ENCODE results near the gene HECW1. TPM values are rescaled to one million over a fixed set of nuclear protein-coding genes. Genes with fewer than 3 reads are reported as not detected.
"Not testable (repeated sequence)": the region's sequence is repeated elsewhere in the genome, so short reads cannot be mapped to it uniquely, and the experiment has no call there.

HECW1 gene
- polyA plus RNA-seq, 12 donors = 0.15 to 2.8 (median 0.25) TPM; not detected in 2

- no peak for DNase-seq
These were observed 465.1 kb downstream of the HECW1 start for GRCh38 chr7:43577485-43577951.

DNA sequence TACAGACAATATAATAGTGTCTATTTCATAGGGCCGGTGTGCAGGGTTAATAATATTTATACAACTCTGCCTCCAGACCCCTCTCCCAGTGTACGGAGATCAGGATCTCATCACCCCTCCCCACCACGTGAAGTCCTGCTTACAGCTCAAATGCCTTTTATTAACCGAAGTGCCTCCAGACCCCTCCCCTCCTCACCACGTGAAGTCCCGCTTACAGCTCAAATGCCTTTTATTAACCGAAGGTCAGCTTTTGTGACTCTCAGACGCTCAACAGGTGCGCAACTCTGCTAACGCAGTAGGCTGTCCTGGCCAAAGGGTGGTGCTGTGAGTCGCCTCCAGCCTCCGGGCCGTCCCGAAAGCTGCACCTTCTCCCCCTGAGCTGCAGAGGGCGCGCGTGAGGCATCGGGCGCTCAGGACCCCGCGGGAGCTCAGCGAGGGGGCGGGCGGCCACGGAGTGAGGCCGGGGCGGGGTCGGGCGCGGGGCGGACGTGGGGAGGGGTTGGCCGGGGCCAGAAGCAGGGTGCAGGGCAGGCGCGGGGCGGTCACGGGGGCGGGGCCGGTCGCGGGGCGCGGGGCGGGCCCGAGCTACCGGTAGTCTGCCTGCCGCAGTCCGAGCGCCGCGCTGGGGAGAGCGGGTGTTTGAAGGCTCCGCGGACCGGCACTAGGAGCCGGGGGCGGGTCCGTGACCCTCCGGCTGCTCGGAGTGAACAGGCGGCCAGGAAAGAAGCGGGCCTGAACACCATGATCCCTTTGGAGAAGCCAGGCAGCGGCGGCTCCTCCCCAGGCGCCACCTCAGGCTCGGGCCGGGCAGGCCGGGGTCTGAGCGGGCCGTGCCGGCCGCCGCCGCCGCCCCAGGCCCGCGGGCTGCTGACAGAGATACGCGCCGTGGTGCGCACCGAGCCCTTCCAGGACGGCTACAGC lies 470.3 kb downstream of the HECW1 start, which contains the start of gene STK17A:
Gene STK17A, plus strand, starts transcription at position 606 of the 921 bp plus-strand sequence. Its CDS starts 136 bp downstream, at position 742.
- DNase-seq = peak; percentile 93

GRCh38 chr7:43583424-43584194 lies 471.2 kb downstream of the HECW1 start:
- DNase-seq = peak; percentile 49

- peak; percentile 15 for DNase-seq
These were observed 471.7 kb downstream of the HECW1 start for GRCh38 chr7:43584195-43584586.

DNA sequence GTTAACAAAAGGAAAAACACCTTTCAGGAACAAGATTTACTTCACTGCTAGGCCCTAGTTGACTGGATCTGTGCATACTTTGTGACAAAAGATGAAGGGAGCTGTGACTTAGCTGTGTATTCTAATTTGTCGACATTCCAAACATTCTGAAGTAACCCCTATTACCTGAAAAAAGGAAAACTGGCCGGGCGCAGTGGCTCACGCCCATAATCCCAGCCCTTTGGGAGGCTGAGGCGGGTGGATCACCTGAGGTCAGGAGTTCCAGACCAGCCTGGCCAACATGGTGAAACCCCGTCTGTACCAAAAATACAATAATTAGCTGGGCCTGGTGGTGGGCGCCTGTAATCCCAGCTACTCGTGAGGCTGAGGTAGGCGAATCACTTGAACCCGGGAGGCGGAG lies 472.3 kb downstream of the HECW1 start:
- not testable (repeated sequence) for DNase-seq

- DNase-seq = no peak
These were observed 473.1 kb downstream of the HECW1 start for GRCh38 chr7:43585562-43585961.

- no peak for DNase-seq
These were observed 473.9 kb downstream of the HECW1 start for GRCh38 chr7:43586251-43586900.

GRCh38 chr7:43588477-43589132 lies 476.2 kb downstream of the HECW1 start:
- DNase-seq = no peak

GRCh38 chr7:43589133-43589478 lies 476.7 kb downstream of the HECW1 start:
- DNase-seq = no peak

DNA sequence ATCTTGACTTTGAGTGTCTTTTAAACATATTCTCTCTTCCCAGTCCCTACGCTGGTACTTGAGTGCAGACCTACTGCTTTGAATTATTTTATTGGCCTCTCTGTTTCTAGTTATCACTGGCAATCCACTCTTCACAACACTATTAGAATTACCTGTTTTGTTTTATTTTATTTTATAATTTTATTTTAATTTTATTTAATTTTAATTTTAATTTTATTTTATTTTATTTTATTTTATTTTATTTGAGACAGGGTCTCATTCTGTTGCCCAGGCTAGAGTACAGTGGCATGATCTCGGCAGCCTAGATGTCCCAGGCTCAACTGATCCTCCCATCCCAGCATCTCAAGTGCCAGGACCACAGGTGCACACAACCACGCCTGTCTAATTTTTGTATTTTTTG lies 477.3 kb downstream of the HECW1 start:
- no peak for DNase-seq

DNA sequence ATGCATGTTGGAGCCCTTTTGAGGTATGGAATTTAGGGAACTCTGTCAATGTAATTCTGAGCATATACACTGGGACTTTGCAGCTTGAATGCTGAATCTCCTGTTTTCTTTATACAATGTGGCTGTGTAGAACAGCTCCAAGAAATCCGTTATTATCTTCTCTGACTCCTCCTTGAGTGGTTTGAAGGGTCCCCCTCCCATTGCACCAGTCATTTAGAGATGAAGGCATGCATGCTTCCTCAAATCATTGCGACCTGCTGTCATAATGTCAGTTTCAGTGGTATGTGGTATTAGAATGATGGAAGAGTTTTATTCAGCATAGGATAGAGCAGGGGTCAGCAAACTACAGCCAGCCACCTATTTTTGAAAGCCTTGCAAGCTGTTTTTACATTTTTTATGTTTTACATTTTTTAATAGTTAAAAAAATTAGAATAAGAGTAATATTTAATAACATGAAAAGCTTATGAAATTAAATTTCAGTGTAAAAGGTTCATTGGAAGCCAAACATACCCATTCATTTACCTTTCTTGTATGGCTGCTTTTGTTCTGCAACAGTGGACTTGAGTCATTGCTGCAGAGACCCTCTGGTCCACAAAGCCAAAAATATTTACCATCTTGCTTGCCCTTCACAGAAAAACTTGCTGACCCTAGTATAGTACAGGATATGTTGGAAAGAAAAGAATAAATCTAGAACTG lies 478.6 kb downstream of the HECW1 start:
- no peak for DNase-seq

DNA sequence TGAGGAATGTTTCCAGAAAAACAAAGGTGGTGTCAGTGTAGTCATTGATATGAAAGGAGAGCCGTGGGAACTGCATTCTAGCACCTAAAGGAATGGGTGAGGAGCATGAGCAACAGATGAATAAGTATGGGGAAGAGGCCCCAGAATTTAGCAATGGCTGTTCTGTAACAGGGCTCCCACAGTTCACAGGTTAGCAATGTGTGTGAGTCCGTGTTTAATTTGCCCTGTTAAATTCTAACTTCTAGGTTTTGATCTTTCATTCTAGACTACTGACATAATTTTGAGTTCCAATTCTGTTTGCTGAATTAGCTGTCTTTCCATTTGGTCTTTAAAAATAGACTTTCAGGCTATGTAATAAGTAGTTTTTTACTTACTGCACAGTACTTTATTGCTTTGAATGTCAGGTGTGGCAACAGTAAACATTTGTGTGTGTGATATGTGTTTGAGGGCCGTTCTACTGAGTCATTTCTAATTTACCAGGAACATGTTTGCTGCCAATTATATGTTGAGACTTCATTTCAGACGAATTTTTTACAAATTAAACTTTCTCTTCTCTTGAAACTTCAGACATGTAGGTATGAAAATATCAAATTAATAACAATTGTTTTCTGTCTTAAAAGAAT lies 479.2 kb downstream of the HECW1 start:
- DNase-seq = no peak

DNA sequence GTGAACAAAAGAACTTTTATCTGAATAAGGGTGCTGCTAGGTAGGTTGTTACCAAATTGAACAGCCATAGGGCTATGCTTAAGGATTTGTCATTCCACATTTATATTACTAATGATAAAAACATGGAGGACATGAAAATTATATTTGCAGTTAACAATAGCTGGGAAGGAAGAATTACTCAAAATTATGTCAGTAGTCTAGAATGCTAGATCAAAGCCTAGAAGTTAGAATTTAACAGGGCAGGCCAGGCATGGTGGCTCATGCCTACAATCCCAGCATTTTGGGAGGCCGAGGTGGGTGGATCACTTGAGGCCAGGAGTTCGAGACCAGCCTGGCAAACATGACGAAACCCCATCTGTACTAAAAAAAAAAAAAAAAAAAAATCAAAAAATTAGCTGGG lies 479.9 kb downstream of the HECW1 start:
- DNase-seq = no peak

DNA sequence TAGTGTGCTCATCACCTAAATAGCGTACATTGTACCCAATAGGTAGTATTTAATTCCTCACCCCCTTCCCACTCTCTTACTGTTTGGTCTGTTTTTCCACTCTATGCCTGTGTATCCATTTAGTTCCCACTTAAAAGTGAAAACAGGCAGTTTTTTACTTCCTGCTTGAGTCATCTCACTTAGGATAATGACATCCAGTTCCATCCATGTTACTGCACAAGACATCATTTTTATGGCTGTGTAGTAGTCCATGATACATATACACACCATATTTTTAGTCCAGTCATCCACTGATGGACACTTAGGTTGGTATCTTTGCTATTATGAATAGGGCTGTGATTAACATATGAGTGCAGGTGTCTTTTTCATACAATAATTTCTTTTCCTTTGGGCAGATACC lies 480.6 kb downstream of the HECW1 start:
- DNase-seq = no peak

GRCh38 chr7:43594020-43594419 lies 481.6 kb downstream of the HECW1 start:
- DNase-seq = no peak

GRCh38 chr7:43596426-43596825 lies 484.0 kb downstream of the HECW1 start:
- DNase-seq = not testable (repeated sequence)

- no peak for DNase-seq
These were observed 487.6 kb downstream of the HECW1 start for GRCh38 chr7:43600056-43600455.

DNA sequence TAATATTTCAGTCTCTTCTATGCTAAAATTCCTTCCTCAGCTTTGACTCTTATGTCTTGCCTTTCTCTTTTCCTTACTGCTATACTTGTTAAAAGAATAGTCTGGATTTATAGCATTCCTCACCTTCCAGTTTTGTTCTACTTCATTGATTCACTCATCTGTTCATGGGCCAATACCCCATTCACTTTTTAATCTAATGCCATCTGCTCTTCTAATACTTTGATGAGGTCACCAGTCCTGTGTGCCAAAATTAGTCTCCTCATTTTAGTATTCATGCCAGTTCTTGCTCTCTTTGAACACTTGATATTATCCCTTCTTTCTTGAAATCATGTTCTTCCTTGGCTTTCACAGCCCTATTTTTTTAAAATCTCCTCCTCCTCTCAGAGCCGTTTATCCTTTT lies 489.8 kb downstream of the HECW1 start:
- DNase-seq = no peak

DNA sequence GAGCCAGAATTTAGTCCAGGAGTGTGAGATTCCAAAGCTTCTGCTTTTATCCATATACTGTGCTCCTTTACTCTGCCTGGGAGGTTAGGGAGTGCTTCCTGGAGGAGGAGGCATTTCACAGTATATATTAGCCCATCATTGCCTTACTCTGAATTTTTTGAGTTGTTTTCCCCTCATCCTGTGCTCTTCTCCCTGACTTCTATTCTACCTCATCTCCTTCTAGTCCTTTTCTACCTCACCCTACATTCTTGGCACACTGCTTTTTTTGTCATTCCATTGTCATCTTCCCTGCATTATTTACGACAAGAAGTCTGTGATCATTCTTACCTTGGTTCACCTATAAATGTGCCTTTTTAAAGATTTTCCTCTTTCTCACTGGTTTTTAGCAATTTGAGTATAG lies 491.8 kb downstream of the HECW1 start:
- no peak for DNase-seq

DNA sequence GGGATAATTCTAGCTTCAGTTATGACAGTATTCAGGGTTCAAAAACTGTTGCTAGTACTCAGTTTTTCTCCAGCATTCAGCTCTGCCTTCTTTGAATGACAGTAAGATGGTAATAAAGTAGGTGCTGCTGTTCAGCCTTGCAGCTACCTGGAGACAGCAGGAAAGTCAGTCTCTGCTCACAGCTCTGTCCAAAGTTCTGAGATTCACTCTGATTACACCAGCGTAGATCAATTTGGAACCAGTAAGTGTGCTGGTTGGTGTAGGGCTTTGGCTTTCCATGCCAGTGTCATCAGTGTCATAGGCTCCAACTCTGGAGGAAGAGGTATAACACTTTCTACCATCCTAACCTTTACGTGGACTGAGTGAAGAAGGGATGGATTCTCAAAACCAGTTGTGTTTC lies 496.6 kb downstream of the HECW1 start:
- DNase-seq = no peak

DNA sequence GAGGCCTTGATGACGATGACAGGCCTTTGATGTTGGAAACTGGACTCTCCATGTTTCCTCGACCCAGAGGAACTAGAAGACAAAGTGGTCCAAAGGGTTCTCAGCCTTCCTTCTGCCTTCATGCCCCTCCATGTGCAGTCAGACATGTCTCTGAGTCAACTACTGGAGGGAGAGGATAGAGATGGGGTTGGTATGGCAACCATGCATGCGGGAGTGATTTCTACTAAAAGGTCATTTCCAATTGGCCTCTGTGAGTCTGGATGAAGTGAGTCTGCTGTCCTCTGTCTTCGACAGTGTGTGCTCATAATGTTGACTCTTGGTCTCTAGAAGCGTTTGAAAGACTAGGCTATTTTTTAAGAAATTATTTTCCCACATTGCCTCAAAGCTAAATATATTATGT lies 499.7 kb downstream of the HECW1 start:
- DNase-seq = no peak

Measured in muscle of arm (tissue), 12 donors.